Activated CD4-positive, alpha-beta T cell treated with anti-CD3 and anti-CD28 coated beads for 36 hours (primary cell): ENCODE data around the gene NLRP9. TPM values are rescaled to one million over a fixed set of nuclear protein-coding genes. Genes with fewer than 3 reads are reported as not detected.

Experiments
- ATAC-seq: fragments of 200-7000 bp; cut with Tn5 transposase; one replicate; pipeline ENCODE4 v1.10.0; 2021; ENCODE audit warnings: mild to moderate bottlenecking, moderate library complexity
- CTCF ChIA-PET: fragments of 350-600 bp; sonication (Branson Sonifier 250); formaldehyde crosslinking; loops from one replicate; lab custom pipeline; 2021; ENCODE audit warnings: antibody characterized with exemption; lab: Charles Lee
- POLR2A ChIA-PET: fragments of 350-600 bp; sonication (Branson Sonifier 250); formaldehyde crosslinking; loops from one replicate; lab custom pipeline; 2021; ENCODE audit warnings: antibody characterized with exemption, inconsistent platforms; lab: Charles Lee
- DNase-seq: peaks from one replicate; pipeline ENCODE4 v3.0.0-alpha.2; 2020
- H3K27ac Mint-ChIP-seq: one replicate; pipeline ENCODE4 v1.8.0; 2021; ENCODE audit warnings: mixed read lengths
- H3K27me3 Mint-ChIP-seq: one replicate; pipeline ENCODE4 v1.8.0; 2021; ENCODE audit warnings: mixed read lengths
- H3K36me3 Mint-ChIP-seq: one replicate; pipeline ENCODE4 v1.8.0; 2021; ENCODE audit warnings: low read depth, mixed read lengths
- H3K4me1 Mint-ChIP-seq: one replicate; pipeline ENCODE4 v1.8.0; 2021; ENCODE audit warnings: mixed read lengths
- H3K4me3 Mint-ChIP-seq: one replicate; pipeline ENCODE4 v1.8.0; 2021; ENCODE audit warnings: mild to moderate bottlenecking, moderate library complexity, mixed read lengths
- H3K9me3 Mint-ChIP-seq: one replicate; pipeline ENCODE4 v1.8.0; 2021; ENCODE audit warnings: low read depth, mixed read lengths
- intact Hi-C, 2 experiments: fragments of 100-400 bp; cut with DNase I in 1 of 2; cut with micrococcal nuclease in 1 of 2; formaldehyde crosslinking; loops; one replicate each; pipeline versions ENCODE4 v1.14.2 to v1.15.1; 2022 to 2024; cut with DNase I, micrococcal nuclease
- total RNA-seq, 2 experiments: library from RNA; stranded (reverse); gene quantifications; one replicate each; pipeline ENCODE4 v1.2.3, GENCODE V29; 2021

NLRP9 gene
- total RNA-seq, 2 experiments from 2014 or later, result not detected

GRCh38 chr19:55658846-55659459 lies 79.2 kb downstream of the NLRP9 start:
- H3K36me3 Mint-ChIP-seq, result peaks cover 60% of the 10 kb centered on the region
- H3K27ac Mint-ChIP-seq, result no peak overlapping the region
- DNase-seq (no peak), ATAC-seq (no peak)
- H3K27me3 Mint-ChIP-seq, result no peaks in the 10 kb centered on the region
- intact Hi-C loops, result loop anchor here in 1 of 2 experiments (10.0 kb wide), 1 partner anchor 1794 kb away; the partner anchor contains the start of gene MYADM
- no peak overlapping the region for H3K4me3 Mint-ChIP-seq
- H3K9me3 Mint-ChIP-seq, result no peaks in the 10 kb centered on the region
- peaks cover 36% of the 10 kb centered on the region for H3K4me1 Mint-ChIP-seq
- POLR2A ChIA-PET, result no interaction called here
- CTCF ChIA-PET, result interaction anchor here (1.7 kb wide), 1 partner anchor 12 kb away, joined by 5 read pairs; no protein-coding TSS in a partner anchor

Other genes with a start within 250 kb of the NLRP9 start
- gene SSC5D, start 250.0 kb downstream of the NLRP9 start, total RNA-seq, result under 1 TPM; 0.32 to 0.34 TPM
- gene SBK2, start 201.3 kb downstream of the NLRP9 start, total RNA-seq, result not detected
- gene SBK3, start 192.9 kb downstream of the NLRP9 start, total RNA-seq, result not detected
- gene ZNF579, start 157.6 kb downstream of the NLRP9 start, total RNA-seq, result 1 to 10 TPM; 7.2 to 7.5 TPM
- 10 to 100 TPM; 13.6 to 14.7 TPM for gene FIZ1, start 138.9 kb downstream of the NLRP9 start, total RNA-seq
- gene ZNF524, start 138.1 kb downstream of the NLRP9 start, total RNA-seq, result 10 to 100 TPM; 16.2 to 18.6 TPM
- gene ZNF865, start 132.8 kb downstream of the NLRP9 start, total RNA-seq, result 10 to 100 TPM; 11.4 to 12.1 TPM
- 1 to 10 TPM; 3.2 to 4.3 TPM for gene ZNF784, start 113.8 kb downstream of the NLRP9 start, total RNA-seq
- gene ZNF580, start 97.4 kb downstream of the NLRP9 start, total RNA-seq, result 10 to 100 TPM; 24.2 to 35.6 TPM
- gene ZNF581, start 94.8 kb downstream of the NLRP9 start, total RNA-seq, result 10 to 100 TPM; 18.9 to 26.9 TPM
- gene CCDC106, start 90.2 kb downstream of the NLRP9 start, total RNA-seq, result 1 to 10 TPM; 6.2 to 6.3 TPM
- 100 to 1,000 TPM; 252 to 292 TPM for gene U2AF2, start 83.4 kb downstream of the NLRP9 start, total RNA-seq
- 10 to 100 TPM; 32.5 to 37.1 TPM for gene EPN1, start 63.2 kb downstream of the NLRP9 start, total RNA-seq
- gene RFPL4A, start 20.7 kb upstream of the NLRP9 start, total RNA-seq, result not detected
- gene RFPL4AL1, start 30.7 kb upstream of the NLRP9 start, total RNA-seq, result not detected
- under 1 TPM; 0.05 TPM for gene NLRP11, start 93.6 kb upstream of the NLRP9 start, total RNA-seq
- not detected for gene NLRP4, start 98.1 kb upstream of the NLRP9 start, total RNA-seq
- gene NLRP13, start 193.9 kb upstream of the NLRP9 start, total RNA-seq, result not detected
- not detected for gene NLRP8, start 209.4 kb upstream of the NLRP9 start, total RNA-seq
- gene NLRP5, start 248.4 kb upstream of the NLRP9 start, total RNA-seq, result not detected